GM12873 (cell line): Measurements from ENCODE around the gene ALG5.
A peak's percentile ranks its signal among the peaks of the same experiment; 100 is the strongest.

Source experiments
- CTCF ChIP-seq: IDR thresholded peaks from 2 replicates; pipeline ENCODE4 v1.5.1; 2012; ENCODE audit warnings: low read depth, mild to moderate bottlenecking, moderate library complexity, low read length, control low read depth; ENCODE audit not compliant: insufficient read depth; ENCODE audit errors: missing control alignments

ALG5 gene

GRCh38 chr13:37009692-37010091, 10.6 kb upstream of the ALG5 start:
- TF ChIP-seq CTCF = no peak

- TF ChIP-seq CTCF = no peak
These were observed 2.7 kb upstream of the ALG5 start for GRCh38 chr13:37001921-37002250.

GRCh38 chr13:36998624-36999041, 507 bp downstream of the ALG5 start:
- TF ChIP-seq CTCF = no peak

GRCh38 chr13:36997716-36998427, 1.3 kb downstream of the ALG5 start:
- no peak for TF ChIP-seq CTCF

GRCh38 chr13:36992362-36992761, 6.8 kb downstream of the ALG5 start:
- no peak for TF ChIP-seq CTCF

- no peak for TF ChIP-seq CTCF
These were observed 12.5 kb downstream of the ALG5 start for GRCh38 chr13:36986462-36987240.

GRCh38 chr13:36981156-36981743, 17.9 kb downstream of the ALG5 start:
- TF ChIP-seq CTCF = peak; percentile 41
